GM21717 (cell line): ENCODE measurements around the gene TMEM94.
"Not testable (repeated sequence)": the region's sequence is repeated elsewhere in the genome, so short reads cannot be mapped to it uniquely, and the experiment has no call there.

Experiments used
- ATAC-seq: cut with Tn5 transposase; IDR thresholded peaks from one replicate; pipeline ENCODE4 v1.9.1; 2021; ENCODE audit warnings: mild to moderate bottlenecking, moderate library complexity; ENCODE audit not compliant: unreplicated experiment

TMEM94 gene

DNA sequence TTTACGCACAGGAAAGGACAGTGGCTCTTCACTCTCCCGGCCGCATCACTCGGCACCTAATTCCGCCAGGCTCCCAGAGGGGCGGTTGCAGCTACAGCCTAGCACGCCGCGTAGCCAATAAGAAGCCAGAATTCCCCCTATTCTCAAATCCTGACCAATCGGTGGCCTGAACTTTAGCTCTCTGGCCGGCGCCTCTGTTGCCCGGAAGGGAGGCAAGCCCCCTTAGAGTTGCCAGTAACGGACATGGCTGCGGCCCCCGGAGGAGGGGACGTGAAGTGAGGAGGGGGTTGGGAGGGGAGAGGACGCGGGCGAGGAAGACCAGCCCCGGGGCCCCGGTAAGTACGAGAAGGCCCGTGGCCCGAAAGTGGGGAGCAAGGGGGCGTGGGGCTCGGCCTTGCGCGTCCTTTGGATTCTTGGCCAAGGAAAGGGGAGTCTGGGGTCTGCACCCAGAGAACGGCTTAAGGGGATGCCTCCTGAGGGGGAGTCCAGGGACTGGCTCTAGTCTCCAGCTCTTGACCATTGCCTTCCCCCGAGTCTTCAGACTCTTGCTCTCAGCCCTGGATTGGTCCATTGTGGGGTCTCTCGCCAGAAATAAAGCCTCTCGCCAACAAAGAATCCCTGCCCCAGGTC lies at the start of gene TMEM94:
TMEM94 (plus strand) TSS at position 219 of the 630 bp plus-strand sequence. CDS start 15,271 bp downstream, outside the sequence.
- peak; percentile 94 for ATAC-seq

GRCh38 chr17:75407655-75408352 lies 48.6 kb upstream of the TMEM94 start:
- no peak for ATAC-seq

- ATAC-seq, result no peak
These were observed 46.3 kb upstream of the TMEM94 start for GRCh38 chr17:75410141-75410540.

- no peak for ATAC-seq
These were observed 44.9 kb upstream of the TMEM94 start for GRCh38 chr17:75411328-75412067.

DNA sequence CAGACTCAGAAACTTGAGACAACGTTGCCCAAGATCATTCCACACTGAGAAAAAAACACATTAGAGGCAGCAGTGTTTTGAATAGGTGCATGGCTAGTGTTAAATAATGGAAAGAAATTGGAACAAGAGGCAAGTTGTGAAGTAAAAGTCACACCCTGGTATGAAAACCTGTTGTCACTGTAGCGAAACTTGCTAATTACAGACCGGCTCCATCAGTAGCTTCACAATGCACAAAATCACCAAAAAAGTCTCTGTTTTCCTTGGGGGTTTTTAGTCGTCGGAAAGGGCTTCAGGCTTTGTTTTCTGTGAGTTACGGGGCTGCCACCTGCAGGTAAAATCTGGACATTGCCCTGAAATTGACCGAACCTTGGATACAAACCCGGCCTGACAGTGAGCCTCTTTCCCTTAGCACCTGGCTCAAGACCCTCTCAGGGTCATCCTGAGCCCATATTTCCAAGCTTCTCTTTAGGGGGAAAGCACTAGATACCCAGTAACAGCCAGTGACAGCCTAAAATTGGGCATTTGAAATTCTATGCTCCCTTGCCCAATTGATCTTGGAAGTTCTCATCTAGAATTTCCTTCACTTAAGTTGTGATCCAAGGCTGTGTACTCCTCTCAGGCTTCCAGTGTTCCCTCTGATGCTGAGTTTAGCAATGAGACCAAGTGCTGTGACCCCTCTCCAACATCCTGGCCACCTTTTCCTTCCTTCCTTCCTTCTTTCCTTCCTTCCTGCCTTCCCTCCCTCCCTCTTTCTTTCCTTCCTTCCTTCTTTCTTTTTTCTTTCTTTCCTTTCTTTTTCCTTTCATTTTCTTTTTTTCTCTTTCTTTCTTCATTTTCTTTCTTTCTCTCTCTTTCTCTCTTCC lies 43.7 kb upstream of the TMEM94 start:
- ATAC-seq, result no peak

DNA sequence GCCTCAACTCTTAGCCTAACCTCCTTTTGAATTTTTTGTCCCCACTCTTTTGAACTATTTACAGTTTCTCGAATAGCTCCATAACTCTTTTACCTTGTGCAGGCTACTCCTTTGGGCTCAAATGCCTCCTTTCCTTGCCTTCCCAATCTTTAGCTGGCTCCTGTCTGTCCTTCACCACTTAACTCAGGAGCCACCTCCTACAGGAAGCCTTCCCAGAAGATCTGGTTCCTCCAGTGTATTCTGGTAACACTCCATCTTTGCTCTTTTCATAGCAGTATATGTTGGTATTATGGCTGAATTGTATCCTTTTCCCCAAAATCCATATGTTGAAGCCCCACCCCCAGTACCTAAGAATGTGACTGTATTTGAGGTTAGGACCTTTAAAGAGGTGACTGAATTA lies 41.9 kb upstream of the TMEM94 start:
- ATAC-seq, result no peak

DNA sequence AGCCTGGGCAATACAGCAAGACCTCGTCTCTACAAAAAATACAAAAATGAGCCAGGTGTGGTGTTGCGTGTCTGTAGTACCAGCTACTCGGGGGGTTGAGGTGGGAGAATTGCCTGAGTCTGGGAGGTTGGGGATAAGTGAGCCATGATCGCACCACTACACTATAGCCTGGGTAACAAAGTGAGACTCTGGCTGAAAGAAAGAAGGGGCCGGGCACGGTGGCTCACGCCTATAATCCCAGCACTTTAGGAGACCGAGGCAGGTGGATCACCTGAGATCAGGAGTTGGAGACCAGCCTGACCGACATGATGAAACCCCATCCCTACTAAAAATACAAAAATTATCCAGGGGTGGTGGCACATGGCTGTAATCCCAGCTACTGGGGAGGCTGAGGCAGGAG lies 40.4 kb upstream of the TMEM94 start:
- no peak for ATAC-seq

DNA sequence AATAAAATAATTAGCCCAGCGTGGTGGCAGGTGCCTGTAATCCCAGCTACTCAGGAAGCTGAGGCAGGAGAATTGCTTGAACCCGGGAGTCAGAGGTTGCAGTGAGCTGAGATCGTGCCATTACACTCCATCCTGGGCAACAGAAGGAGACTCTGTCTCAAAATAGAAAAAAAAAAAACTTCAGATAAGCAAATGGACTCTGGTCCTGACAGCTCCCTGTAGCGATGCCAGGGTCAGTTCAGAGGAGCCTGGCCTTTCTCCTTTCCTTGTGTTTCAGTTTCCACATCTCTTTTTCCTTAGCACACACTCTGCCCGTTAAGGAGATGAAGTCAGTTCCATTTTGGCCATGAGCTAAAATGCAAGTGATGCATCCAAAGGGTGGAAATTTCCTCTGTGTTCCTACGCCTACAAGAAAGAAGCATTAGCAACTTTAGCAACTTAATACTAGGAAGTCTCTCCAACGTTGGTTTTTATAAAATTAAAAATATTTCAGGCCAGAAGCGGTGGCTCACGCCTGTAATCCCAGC lies 39.3 kb upstream of the TMEM94 start:
- no peak for ATAC-seq

DNA sequence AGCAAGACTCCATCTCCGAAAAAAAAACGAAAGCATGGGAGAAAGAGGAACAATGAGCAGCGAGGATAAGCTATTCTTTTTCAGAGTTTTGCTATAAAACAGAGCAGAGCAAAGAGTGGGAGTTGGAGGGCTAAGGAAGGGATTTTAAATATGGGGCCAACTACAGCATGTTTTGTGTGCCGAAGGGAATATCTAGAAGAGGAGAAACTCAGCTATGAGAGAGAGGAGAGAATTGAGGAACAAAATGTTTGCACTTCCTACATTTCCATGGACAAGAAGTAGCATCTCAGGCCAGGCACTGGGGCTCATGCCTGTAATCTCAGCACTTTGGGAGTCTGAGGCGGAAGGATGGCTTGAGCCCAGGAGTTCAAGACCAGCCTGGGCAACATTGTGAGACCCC lies 37.9 kb upstream of the TMEM94 start:
- ATAC-seq, result no peak

DNA sequence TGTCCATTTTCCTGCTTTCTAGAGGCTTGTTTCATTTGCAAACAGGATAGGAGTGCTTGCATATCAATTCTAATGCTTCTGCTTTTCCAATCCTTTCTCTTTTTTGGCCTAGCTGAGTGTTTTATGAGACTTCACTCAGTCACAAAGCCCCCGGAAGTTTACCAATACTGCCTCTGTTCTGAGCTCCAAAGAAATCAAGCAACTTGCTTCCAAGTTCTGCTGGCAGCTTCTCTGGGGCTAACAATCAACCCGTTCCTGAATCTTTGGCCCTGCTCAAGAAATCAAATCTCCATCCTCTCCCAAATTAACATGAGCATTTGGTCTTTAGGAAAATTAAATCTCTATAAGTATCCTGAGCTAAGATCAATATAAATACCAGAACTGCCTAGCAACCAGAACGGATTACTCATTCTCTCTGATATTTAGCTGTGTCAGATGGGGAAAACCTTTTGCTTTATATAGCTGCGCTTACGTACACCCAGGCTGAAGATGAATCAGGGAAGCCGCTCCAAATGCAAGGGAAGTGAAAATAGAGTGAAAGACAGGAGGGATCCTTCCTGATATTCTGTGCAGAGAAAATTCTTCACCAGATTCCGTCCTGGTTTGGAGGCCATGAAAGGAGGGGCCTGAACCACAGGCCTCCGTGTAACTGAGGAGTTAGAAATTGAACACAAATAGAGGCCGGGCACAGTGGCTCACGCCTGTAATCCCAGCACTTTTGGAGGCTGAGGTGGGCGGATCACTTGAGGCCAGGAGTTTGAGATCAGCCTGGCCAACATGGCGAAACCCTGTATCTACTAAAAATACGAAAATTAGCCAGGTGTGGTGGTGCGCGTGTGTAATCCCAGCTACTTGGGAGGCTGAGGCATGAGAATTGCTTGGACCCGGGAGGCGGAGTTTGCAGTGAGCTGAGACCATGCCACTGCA lies 27.6 kb upstream of the TMEM94 start:
- ATAC-seq, result no peak

DNA sequence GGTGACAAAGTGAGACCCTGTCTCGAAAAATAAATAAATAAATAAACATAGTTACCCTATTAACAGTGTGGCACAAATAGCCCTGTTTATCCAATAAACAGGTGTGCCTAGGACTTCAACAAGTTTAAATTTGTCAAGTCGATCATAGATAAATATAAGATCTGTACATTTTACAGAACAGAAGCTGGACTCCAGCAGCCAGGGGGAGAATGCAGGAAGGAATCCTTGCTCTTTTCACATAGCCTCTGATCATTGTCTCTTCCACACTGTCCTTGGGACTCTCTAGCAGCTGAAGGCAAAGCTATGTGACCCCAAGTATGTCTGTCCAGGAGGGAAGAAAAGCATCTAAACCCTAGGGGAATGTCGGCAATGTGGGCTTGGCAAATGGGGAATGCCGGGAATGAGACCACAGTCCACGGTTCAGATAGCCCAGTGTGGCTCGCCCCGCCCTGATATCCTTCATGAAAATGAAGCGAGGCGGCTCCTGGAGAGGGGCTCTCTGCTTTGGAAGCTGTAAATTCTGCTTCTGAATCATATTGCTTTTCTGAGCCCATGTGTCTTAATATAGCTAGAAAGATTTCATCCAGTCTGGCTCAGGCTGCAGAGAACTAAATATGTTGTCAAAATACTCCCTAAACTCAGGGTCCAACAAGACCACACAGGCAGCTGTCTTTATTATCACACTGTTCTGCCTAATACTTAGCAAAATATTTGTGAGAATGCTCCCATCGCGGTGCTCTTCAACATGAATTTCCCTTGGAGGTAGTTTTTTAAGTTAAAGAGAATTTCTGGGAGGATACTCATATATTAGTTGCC lies 26.1 kb upstream of the TMEM94 start:
- ATAC-seq, result no peak

DNA sequence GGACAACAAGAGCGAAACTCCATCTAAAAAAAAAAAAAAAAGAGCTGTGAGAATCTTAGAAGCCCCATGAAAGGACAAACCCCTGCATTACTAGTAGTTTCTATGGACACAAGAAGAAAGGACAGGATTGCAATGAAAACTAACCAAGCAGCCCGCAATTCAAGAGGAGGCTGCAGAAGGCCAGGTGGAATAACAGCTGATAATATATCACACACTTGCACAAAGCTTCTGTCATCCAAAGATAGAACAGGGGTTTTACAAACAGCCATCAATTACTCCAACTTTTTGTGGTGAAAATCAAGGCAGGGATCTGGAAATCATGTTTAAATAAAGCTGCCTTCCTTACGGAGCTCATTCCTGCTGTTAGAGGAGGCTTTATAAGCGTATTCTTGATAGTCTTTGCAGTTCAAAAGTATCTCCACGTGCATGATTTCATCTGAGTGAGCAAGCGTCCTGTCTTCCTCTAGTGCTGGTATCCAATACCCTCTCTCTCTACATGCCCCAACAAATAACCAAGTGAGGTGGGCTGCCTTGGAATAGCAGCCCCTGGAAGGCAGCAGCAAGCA lies 23.1 kb upstream of the TMEM94 start:
- no peak for ATAC-seq

DNA sequence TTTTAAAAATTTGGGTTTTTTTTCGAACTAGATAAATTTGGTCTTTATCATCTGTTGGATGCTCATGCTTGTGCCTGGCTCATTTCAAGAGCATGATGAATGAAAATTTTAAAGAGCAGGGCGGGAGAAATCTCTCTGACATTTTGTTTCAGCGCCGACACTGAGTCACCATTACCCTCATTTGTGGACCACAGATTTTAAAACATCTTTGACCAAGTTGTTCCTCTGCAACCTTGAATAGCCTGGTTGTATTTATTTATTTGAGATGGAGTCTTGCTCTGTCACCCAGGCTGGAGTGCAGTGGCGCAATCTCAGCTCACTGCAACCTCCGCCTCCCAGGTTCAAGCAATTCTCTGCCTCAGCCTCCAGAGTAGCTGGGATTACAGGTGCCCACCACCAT lies 22.0 kb upstream of the TMEM94 start:
- ATAC-seq, result not testable (repeated sequence)

- ATAC-seq, result not testable (repeated sequence)
These were observed 19.0 kb upstream of the TMEM94 start for GRCh38 chr17:75437404-75437803.

DNA sequence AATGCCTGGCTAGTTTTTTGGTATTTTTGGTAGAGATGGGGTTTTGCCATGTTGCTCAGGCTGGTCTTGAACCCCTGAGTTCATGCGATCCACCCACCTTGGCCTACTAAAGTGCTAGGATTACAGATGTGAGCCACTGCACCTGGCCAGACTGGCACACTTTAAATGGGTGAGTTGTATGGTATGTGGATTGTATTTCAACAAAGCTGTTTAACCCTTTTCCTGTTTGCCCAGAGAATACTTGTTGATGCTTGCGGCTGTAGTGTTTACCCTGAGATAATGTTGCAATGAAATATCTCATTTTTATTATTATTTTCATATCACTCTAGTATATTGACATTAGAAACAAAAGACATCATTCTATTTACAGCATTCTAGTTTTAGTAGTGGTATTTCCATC lies 17.1 kb upstream of the TMEM94 start:
- no peak for ATAC-seq

DNA sequence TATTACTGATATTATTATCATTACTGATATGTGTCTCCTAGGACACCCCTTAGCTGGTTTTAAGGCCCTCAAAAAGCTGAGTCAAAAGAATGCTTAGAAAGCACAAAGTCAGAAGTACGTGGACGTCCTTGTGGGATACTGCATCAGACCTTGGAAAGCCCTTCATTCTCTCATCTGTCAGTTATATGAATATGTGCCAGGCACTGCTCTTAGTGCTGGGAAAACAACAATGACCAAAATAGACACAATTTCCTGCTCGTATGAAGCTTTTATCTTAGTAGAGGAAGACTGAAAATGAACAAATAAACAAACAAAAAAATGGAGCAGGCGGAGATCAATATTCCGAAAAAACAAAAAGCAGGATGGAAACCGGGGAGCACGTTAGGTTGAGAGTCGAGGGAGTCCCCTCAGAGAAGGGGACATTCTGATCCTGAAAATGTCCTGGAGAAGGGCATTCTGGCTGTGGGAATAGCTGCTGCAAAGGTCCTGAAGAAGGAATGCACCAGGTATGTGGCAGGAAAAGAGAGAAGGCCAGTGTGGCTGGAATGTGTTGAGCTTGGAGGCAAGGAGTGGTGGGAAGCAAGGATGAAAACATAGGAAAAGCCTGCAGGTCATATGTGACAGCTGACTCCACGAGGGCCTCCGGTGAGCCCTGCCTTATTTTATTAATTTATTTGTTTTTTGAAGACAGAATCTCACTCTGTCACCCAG lies 15.5 kb upstream of the TMEM94 start:
- ATAC-seq, result no peak

- no peak for ATAC-seq
These were observed 14.0 kb upstream of the TMEM94 start for GRCh38 chr17:75442168-75443103.
